GM12878 (cell line): ENCODE data around the gene GCH1. TPM values are rescaled to one million over a fixed set of nuclear protein-coding genes. Genes with fewer than 3 reads are reported as not detected.

Experiments
- ATAC-seq: fragments of 200-7000 bp; cut with Tn5 transposase; 3 replicates; pipeline ENCODE4 v1.9.1; 2020; ENCODE audit warnings: mild to moderate bottlenecking, moderate library complexity
- BruUV-seq: library from RNA; stranded (reverse); fragments of 400-500 nt; replicated peaks from 2 replicates; lab custom pipeline; 2021; lab: Mats Ljungman, UMichigan
- CTCF ChIA-PET: fragments of 300-600 bp; sonication (Branson Sonifier 250); formaldehyde crosslinking; extraction: SDS; loops from one replicate; lab custom pipeline; 2021; ENCODE audit warnings: inconsistent platforms; lab: Yijun Ruan, JAX
- POLR2A ChIA-PET: fragments of 350-600 bp; formaldehyde crosslinking; extraction: SDS; loops from one replicate; lab custom pipeline; 2021; ENCODE audit warnings: inconsistent platforms; lab: Charles Lee
- RAD21 ChIA-PET: fragments of 300-600 bp; sonication (Branson Sonifier 250); formaldehyde crosslinking; loops from one replicate; lab custom pipeline; 2023; ENCODE audit warnings: antibody characterized with exemption; ENCODE audit not compliant: unreplicated experiment; lab: Charles Lee
- SMC1A ChIA-PET: fragments of 300-600 bp; sonication (Branson Sonifier 250); formaldehyde crosslinking; loops from one replicate; lab custom pipeline; 2023; ENCODE audit not compliant: unreplicated experiment, uncharacterized antibody; lab: Charles Lee
- DNase-seq: peaks from one replicate; pipeline ENCODE4 v3.0.0-alpha.2; 2011; ENCODE audit warnings: low read depth, low spot score
- FAIRE-seq: peaks from 3 replicates; lab custom pipeline; 2011; peaks lifted over from hg19 to GRCh38; lab: Jason Lieb, UNC
- H2AFZ ChIP-seq: 2 replicates; pipeline ENCODE4 v1.6.0; 2011; ENCODE audit warnings: low read depth, low read length, control low read depth; ENCODE audit not compliant: control insufficient read depth
- H3K27ac ChIP-seq: 2 replicates; pipeline ENCODE4 v1.5.1; 2011; ENCODE audit warnings: control low read depth; ENCODE audit not compliant: control insufficient read depth, insufficient read depth
- H3K27me3 ChIP-seq, 2 experiments: replicated peaks in 1 of 2; 2 replicates each; pipeline versions ENCODE4 v1.6.0 to v1.6.1; 2011; ENCODE audit warnings: low read length in 1 of 2; ENCODE audit not compliant: control insufficient read depth in 2 of 2, insufficient read depth in 2 of 2
- H3K36me3 ChIP-seq, 2 experiments: 2 replicates each; pipeline ENCODE4 v1.5.1; 2011; ENCODE audit warnings: low read length in 1 of 2; ENCODE audit not compliant: control insufficient read depth in 2 of 2, insufficient read depth in 2 of 2
- H3K4me1 ChIP-seq: 2 replicates; pipeline ENCODE4 v1.6.1; 2011; ENCODE audit warnings: mild to moderate bottlenecking, low read length, moderate library complexity, mixed read lengths; ENCODE audit not compliant: control insufficient read depth, insufficient read depth
- H3K4me2 ChIP-seq: 2 replicates; pipeline ENCODE4 v1.6.0; 2011; ENCODE audit warnings: control low read depth; ENCODE audit not compliant: control insufficient read depth, insufficient read depth
- H3K4me3 ChIP-seq: fragments of 200-600 bp; sonication (generic); 2 replicates; pipeline ENCODE4 v1.5.1; 2016
- H3K79me2 ChIP-seq: 2 replicates; pipeline ENCODE4 v1.6.0; 2011; ENCODE audit warnings: low read length; ENCODE audit not compliant: control insufficient read depth, insufficient read depth
- H3K9ac ChIP-seq: 2 replicates; pipeline ENCODE4 v1.8.0; 2011; ENCODE audit warnings: low read length, control low read depth, mixed read lengths; ENCODE audit not compliant: control insufficient read depth, insufficient read depth
- H3K9me3 ChIP-seq: replicated peaks from 3 replicates; pipeline ENCODE4 v1.5.1; 2011; ENCODE audit warnings: mild to moderate bottlenecking, low read length; ENCODE audit not compliant: control insufficient read depth, insufficient read depth
- H4K20me1 ChIP-seq: 2 replicates; pipeline ENCODE4 v1.6.0; 2011; ENCODE audit not compliant: control insufficient read depth, insufficient read depth
- BMI1 ChIP-seq: fragments of 450-650 bp; IDR thresholded peaks from 2 replicates; pipeline ENCODE4 v1.6.1; 2016; ENCODE audit warnings: mild to moderate bottlenecking, moderate library complexity, borderline replicate concordance
- CHD4 ChIP-seq: fragments of 200-600 bp; sonication (generic); IDR thresholded peaks from 2 replicates; pipeline ENCODE4 v1.6.1; 2016; ENCODE audit warnings: mild to moderate bottlenecking
- CREM ChIP-seq: IDR thresholded peaks from 2 replicates; pipeline ENCODE4 v1.6.1; 2014; ENCODE audit warnings: antibody characterized with exemption, low read depth
- MAX ChIP-seq: IDR thresholded peaks from 2 replicates; pipeline ENCODE4 v1.6.1; 2012; ENCODE audit warnings: low read depth, low read length, improper control_type of control experiment
- MEF2B ChIP-seq: fragments of 450-650 bp; IDR thresholded peaks from 2 replicates; pipeline ENCODE4 v1.6.1; 2018; ENCODE audit warnings: mild to moderate bottlenecking, moderate library complexity; ENCODE audit not compliant: partially characterized antibody, poor library complexity, severe bottlenecking
- MLLT1 ChIP-seq: fragments of 450-650 bp; IDR thresholded peaks from 2 replicates; pipeline ENCODE4 v1.6.1; 2016; ENCODE audit warnings: mild to moderate bottlenecking
- NRF1 ChIP-seq: conservative IDR thresholded peaks from 2 replicates; pipeline ENCODE4 v1.6.1; 2011; ENCODE audit warnings: mild to moderate bottlenecking, low read depth, low read length, improper control_type of control experiment
- RAD51 ChIP-seq: fragments of 450-650 bp; IDR thresholded peaks from 2 replicates; pipeline ENCODE4 v1.6.1; 2016; ENCODE audit warnings: moderate library complexity, mild to moderate bottlenecking, inconsistent platforms
- RB1 ChIP-seq: fragments of 450-650 bp; formaldehyde crosslinking; IDR thresholded peaks from 2 replicates; pipeline ENCODE4 v1.6.1; 2017; ENCODE audit warnings: mild to moderate bottlenecking, borderline replicate concordance
- USF1 ChIP-seq: IDR thresholded peaks from 2 replicates; pipeline ENCODE4 v1.6.1; 2011; ENCODE audit warnings: borderline replicate concordance, low read depth, mild to moderate bottlenecking, moderate library complexity, mixed read lengths, low read length; ENCODE audit not compliant: insufficient read depth; ENCODE audit errors: extremely low read length
- USF2 ChIP-seq: IDR thresholded peaks from 2 replicates; pipeline ENCODE4 v1.6.1; 2011; ENCODE audit warnings: low read depth, low read length, improper control_type of control experiment, borderline replicate concordance
- ZBTB11 ChIP-seq: fragments of 450-650 bp; formaldehyde crosslinking; IDR thresholded peaks from 2 replicates; pipeline ENCODE4 v1.5.0; 2022; ENCODE audit warnings: mild to moderate bottlenecking, missing genetic modification characterization
- WGBS: methylation state at CpG from one replicate; pipeline ENCODE4 v1.1.6; 2016; ENCODE audit warnings: low lambda C conversion rate; ENCODE audit not compliant: insufficient replicate concordance, insufficient coverage; ENCODE audit errors: missing lambda C conversion rate; 5-methylcytosine and 5-hydroxymethylcytosine counted together
- in situ Hi-C: fragments of 300-500 bp; cut with MboI; formaldehyde crosslinking; loops from 9 replicates; pipeline ENCODE4 v1.14.3; 2018; ENCODE audit warnings: mixed read lengths
- intact Hi-C: fragments of 100-400 bp; cut with micrococcal nuclease; formaldehyde crosslinking; loops from one replicate; pipeline ENCODE4 v1.14.2; 2022; ENCODE audit not compliant: unreplicated experiment
- polyA plus RNA-seq, 11 experiments: library from polyadenylated mRNA; depleted of rRNA in 4 of 11; unstranded in 6 of 11; stranded (reverse) in 5 of 11; fragments of >200 nt; fragmentation: Nextera tagmentation in 4 of 11; fragmentation: Illumina TruSeq in 1 of 11; extraction: Ambion mirVana in 4 of 11; extraction: Trizol in 1 of 11; gene quantifications; 1 replicate in 1 of 11; 2 replicates in 10 of 11; pipeline versions ENCODE4 v1.2.1 to v1.2.3, GENCODE V29; 2011 to 2016; ENCODE audit warnings: inconsistent platforms in 2 of 11, missing spikeins in 2 of 11, low read depth in 1 of 11
- total RNA-seq, 4 experiments: library from RNA; depleted of rRNA in 3 of 4; stranded (reverse); fragments of >200 nt in 3 of 4; fragmentation: Illumina TruSeq in 1 of 4; extraction: Trizol in 1 of 4; gene quantifications; 2 replicates each; pipeline versions ENCODE4 v1.2.1 to v1.2.3, GENCODE V29; 2013 to 2021

Gene GCH1
- total and polyA plus RNA-seq, 10 of the 15 experiments (the other 5 are each of a cell fraction or from before 2014, with no cell fraction given): 25.1 to 37.0 (median 33.8) TPM

GRCh38 chr14:54947230-54947629 is 44.6 kb upstream of the GCH1 start (continued):
- TF ChIP-seq ZBTB11 (no peak), RB1 (no peak), NRF1 (no peak), USF1 (no peak)
- TF ChIP-seq, all 136 proteins: peak for 0

- DNase-seq (no peak), FAIRE-seq (no peak), ATAC-seq (no peak)
- no peak overlapping the region for H3K4me3 ChIP-seq
- H3K27me3 ChIP-seq: no peaks in the 10 kb centered on the region
- ChIA-PET CTCF (no interaction called here), POLR2A (no interaction called here), RAD21 (no interaction called here), SMC1A (no interaction called here)
- H3K9me3 ChIP-seq: no peaks in the 10 kb centered on the region; the same call in 2 of the 3 replicates
- WGBS: 96% methylated on average over 4 of the region's 4 CpGs
- H2AFZ ChIP-seq: no peak overlapping the region
- in situ Hi-C loops (no loop called here), intact Hi-C loops (no loop called here)
- no peaks in the 10 kb centered on the region for H3K4me1 ChIP-seq
- BruUV-seq: no TSS peak
- no peak overlapping the region for H3K27ac ChIP-seq
- H3K9ac ChIP-seq: no peak overlapping the region
- H4K20me1 ChIP-seq: no peaks in the 10 kb centered on the region
- TF ChIP-seq CHD4 (no peak), CREM (no peak), USF2 (no peak), BMI1 (no peak), MLLT1 (no peak), MEF2B (no peak), RAD51 (no peak), MAX (no peak)
- no peaks in the 10 kb centered on the region for H3K79me2 ChIP-seq
- no peak overlapping the region for H3K4me2 ChIP-seq
- H3K36me3 ChIP-seq: peaks cover 0 to 4% of the 10 kb centered on the region in 2 experiments
Measured at GRCh38 chr14:54946500-54946899, 43.9 kb upstream of the GCH1 start.
